Measurements from ENCODE around the gene SPARC. TPM values are rescaled to one million over a fixed set of nuclear protein-coding genes. Genes with fewer than 3 reads are reported as not detected.

The SPARC gene
- total RNA-seq, 1 experiment from 2014 or later = 418 TPM

- Mint-ChIP-seq H3K4me1 (peaks cover 4% of the 10 kb centered on the region), H3K4me3 (no peak overlapping the region), H3K36me3 (no peaks in the 10 kb centered on the region), H3K27me3 (ENCODE audit: low read depth) (no peaks in the 10 kb centered on the region), H3K27ac (no peak overlapping the region), H3K9me3 (no peaks in the 10 kb centered on the region)
- DNase-seq (ENCODE audit: low spot score) (peak; percentile 88), ATAC-seq (peak; percentile 99)
- CTCF ChIA-PET = interaction anchor here (0.5 to 4.7 kb wide), 92 partner anchors 9 to 619 kb away, joined by 3 to 87 read pairs (median 5); partner anchors contain the start of genes FAT2, GM2A, SLC36A1 and SPARC
- TF ChIP-seq USF2 (CRISPR knock-in tag; IDR thresholded peaks at IDR 0.05) = 0 out of 2 replicates have a peak, but pooled peaks have one; percentile 4
- TF ChIP-seq ZBTB43 (CRISPR knock-in tag; IDR thresholded peaks at IDR 0.05) = no peak
- TF ChIP-seq CTCF (IDR thresholded peaks at IDR 0.05) = peak; percentile 71
- 0 out of 2 replicates have a peak, but pooled peaks have one; percentile 23 for TF ChIP-seq SP1 (CRISPR knock-in tag; conservative IDR thresholded peaks at IDR 0.05)
- POLR2A ChIA-PET = interaction anchor here (0.5 to 1.1 kb wide), 3 partner anchors 32 to 88 kb away, joined by 3 to 4 read pairs (median 3); no protein-coding TSS in a partner anchor
Measured at GRCh38 chr5:151651997-151652645, 34.6 kb downstream of the SPARC start.

- no peak overlapping the region for H3K4me3 Mint-ChIP-seq
Measured at GRCh38 chr5:151648988-151649387, 37.7 kb downstream of the SPARC start.

More at GRCh38 chr5:151648988-151649387, 37.7 kb downstream of the SPARC start:
- peaks cover 4% of the 10 kb centered on the region for H3K4me1 Mint-ChIP-seq
- no peaks in the 10 kb centered on the region for H3K9me3 Mint-ChIP-seq
- H3K27ac Mint-ChIP-seq = no peak overlapping the region
- ChIA-PET CTCF (interaction anchor here (1.2 to 2.2 kb wide), 3 partner anchors 10 to 125 kb away, joined by 3 to 10 read pairs (median 8); no protein-coding TSS in a partner anchor), POLR2A (interaction anchor here (0.6 kb wide), 1 partner anchor 99 kb away, joined by 5 read pairs; no protein-coding TSS in a partner anchor)
- no peaks in the 10 kb centered on the region for H3K36me3 Mint-ChIP-seq
- no peaks in the 10 kb centered on the region for H3K27me3 Mint-ChIP-seq (ENCODE audit: low read depth)
- ATAC-seq = no peak
- no peak for TF ChIP-seq ZNF671 (CRISPR knock-in tag; IDR thresholded peaks at IDR 0.05)
- no peak for TF ChIP-seq PRDM15 (CRISPR knock-in tag; IDR thresholded peaks at IDR 0.05)
- no peak for TF ChIP-seq ETV6 (CRISPR knock-in tag; IDR thresholded peaks at IDR 0.05)
- no peak for TF ChIP-seq USF1 (CRISPR knock-in tag; IDR thresholded peaks at IDR 0.05)
- no peak for TF ChIP-seq JAZF1 (CRISPR knock-in tag; IDR thresholded peaks at IDR 0.05)
- no peak for TF ChIP-seq FOXP4 (CRISPR knock-in tag; IDR thresholded peaks at IDR 0.05)
- no peak for TF ChIP-seq SMAD3 (CRISPR knock-in tag; IDR thresholded peaks at IDR 0.05; ENCODE audit: borderline replicate concordance)
- no peak for TF ChIP-seq HMGA2 (CRISPR knock-in tag; IDR thresholded peaks at IDR 0.05)
- no peak for TF ChIP-seq E2F1 (CRISPR knock-in tag; IDR thresholded peaks at IDR 0.05)
- TF ChIP-seq ELF4 (CRISPR knock-in tag; IDR thresholded peaks at IDR 0.05; ENCODE audit: low read depth) = no peak
- DNase-seq (ENCODE audit: low spot score) = no peak
